ENCODE results near the gene CACNG8.
"Not testable (repeated sequence)": the region's sequence is repeated elsewhere in the genome, so short reads cannot be mapped to it uniquely, and the experiment has no call there.

The CACNG8 gene

DNA sequence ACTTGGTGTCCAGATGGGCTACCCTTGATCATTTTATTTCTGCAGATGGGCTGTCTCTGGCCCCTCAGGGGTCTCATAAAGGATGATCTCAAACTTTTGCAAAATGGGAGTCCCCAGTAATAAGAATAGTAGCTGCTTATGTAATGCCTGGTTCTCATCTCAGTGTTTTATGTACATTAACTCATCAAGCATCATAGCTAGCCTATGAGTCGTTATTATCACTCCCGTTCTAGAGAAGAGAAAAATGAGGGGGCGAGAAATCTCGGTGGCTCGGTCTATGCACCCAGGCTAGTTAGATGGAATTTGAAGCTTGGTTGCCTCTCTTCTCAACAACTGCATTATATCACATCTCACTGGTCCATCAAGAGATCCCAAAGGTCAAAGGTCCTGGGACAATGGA, 32.1 kb downstream of the CACNG8 start:
- peak in 1 of 3 donors; percentile 52 for DNase-seq

DNA sequence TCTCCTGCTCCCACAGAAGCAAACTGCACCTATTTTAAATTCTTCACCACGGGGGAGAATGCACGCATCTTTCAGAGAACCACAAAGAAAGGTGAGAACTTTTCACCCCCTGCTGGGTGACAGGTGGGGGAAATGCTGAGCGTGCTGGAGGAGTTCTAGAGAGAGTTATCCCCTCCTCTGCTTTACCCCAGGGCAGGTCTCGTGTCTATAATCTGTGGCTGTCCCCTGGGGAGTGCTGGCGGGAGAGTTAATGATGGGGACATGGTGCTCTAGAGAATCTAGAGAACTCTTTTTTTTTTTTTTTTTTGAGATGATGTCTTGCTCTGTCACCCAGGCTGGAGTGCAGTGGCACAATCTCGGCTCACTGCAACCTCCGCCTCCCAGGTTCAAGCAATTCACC, 35.5 kb downstream of the CACNG8 start:
- DNase-seq: no peak

- no peak for DNase-seq
Measured at GRCh38 chr19:53999694-54000093, 37.0 kb downstream of the CACNG8 start.

GRCh38 chr19:54001496-54001895, 38.8 kb downstream of the CACNG8 start:
- DNase-seq: no peak

DNA sequence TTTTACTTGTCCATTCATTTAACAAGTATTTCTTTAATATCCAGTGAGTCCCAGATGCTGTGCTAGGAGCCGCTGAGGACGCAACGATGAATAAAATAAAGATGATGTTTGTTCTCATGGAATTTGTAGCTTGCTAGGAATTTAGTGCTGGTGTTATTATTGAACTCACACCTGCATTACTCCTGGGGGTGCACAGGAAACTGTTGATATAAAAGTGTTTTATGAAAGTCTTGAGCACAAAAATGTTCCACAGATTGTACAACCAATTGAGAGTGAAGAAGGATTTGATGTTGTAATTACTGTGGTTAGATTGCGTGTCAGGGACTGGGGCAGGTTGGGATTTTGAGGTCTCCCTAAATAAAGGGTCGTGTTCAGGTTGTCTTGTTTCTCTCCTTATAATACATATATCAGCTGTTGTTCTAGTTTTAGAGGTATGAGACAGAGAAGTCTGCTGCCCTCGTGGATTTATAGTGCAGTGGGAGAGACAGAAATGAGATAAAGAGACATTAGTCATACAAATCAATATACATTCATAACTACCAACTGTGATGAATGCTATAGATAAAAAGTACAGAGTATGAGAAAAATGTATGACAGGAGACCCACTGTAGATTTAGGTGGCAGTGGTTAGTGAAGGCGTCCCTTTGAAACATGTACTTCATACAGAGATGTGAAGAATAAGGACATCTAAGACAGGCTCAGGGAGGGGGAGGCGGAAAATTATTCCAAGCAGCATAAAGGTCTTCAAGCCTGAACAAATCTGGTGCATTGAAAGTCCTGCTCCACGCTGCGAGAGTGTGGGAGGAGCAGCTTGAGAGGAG, 40.0 kb downstream of the CACNG8 start:
- DNase-seq: no peak

DNA sequence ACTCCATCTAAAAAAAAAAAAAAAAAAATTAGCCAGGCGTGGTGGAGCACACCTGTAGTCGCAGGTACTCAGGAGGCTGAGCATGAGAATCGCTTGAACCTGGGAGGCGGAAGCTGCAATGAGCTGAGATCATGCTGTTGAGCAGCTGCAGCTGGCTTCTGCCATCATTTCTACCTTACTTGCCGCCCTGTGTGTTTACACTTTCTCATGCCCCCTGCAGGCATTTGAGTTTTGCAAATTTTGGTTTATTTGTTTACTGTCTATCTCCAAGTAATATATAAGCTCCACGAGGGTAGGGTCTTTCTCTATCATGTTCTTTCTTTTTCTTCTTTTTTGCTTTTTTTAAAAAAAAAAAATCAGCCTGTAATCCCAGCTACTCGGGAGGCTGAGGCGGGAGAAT, 46.7 kb downstream of the CACNG8 start:
- DNase-seq: no peak

DNA sequence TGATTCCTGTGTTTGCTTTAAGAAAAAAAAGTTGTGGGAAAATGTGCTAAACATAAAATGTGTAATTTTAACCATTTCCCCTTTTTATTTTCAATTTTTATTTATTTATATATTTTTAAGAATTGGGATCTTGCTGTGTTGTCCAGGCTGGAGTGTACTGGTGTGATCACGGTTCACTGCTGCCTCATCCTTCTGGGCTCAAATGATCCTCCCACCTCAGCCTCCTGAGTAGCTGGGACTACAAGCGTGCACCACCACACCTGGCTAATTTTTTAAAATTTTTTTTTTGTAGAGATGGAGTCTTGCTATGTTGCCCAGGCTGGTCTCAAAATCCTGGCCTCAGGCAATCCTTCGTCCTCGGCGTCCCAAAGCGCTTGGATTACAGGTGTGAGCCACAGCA, 47.7 kb downstream of the CACNG8 start:
- no peak for DNase-seq

DNA sequence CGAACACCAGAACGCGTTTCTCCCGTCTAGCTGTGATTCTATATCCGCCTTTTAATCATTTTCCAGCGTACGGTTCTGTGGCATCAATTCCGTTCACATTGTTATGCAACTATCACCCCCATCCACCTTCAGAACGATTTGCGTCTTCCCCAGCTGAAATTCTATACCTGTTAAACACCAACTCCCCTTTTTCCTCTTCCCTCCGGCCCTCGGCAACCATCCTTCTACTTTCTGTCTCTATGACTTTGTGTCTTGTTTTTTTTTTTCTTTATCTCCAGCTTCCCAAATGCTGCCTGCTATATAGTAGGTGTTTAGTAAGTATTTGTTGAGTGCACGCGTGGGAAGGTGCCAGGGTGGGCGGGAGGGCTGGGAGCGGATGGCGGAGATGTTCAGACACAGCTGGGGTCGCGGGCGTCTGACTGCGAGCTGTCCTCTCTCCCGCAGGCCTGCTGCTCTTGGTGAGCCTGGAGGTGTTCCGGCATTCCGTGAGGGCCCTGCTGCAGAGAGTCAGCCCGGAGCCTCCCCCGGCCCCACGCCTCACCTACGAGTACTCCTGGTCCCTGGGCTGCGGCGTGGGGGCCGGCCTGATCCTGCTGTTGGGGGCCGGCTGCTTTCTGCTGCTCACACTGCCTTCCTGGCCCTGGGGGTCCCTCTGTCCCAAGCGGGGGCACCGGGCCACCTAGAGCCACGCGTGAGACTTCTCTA, 48.9 kb downstream of the CACNG8 start:
- DNase-seq: no peak

DNA sequence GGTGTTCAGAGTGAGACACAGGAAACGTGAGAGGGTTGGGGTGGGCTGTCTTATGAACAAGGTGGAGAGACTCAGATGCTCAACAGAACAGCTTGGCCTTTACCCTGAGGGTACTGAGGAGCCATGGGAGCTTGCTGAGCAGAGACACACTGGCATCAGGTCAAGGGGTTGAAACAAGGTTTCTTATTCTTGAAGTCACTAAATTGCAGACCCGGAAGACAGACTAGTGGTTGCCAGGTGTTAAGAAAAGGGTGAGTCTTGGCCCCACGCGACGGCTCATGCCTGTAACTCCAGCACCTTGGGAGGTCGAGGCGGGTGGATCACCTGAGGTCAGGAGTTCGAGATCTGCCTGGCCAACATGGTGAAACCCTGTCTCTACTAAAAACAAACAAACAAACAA, 51.1 kb downstream of the CACNG8 start:
- DNase-seq: no peak

- no peak for DNase-seq
Measured at GRCh38 chr19:54014920-54015560, 52.3 kb downstream of the CACNG8 start.

DNA sequence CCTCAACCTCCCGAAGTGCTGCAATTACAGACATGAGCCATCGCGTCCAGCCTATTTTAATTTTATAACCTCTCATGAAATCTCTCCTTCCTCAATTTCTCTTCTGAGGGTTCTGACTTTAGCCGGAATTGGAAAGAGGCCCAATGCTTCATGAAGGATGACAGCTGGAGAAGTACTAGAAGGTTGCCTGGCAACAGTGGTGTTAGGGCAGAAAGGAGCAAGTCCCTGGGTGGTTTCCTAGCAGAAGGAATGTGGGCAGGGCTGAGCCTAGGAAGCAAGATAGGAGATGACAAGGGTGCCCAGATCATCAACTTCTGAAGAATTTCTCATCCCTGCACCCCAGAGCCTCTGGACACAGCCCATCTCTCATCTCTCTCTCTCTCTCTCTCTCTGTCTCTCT, 54.5 kb downstream of the CACNG8 start:
- DNase-seq: peak; percentile 40 to 63 (median 56)

GRCh38 chr19:54021363-54021762, 58.6 kb downstream of the CACNG8 start:
- no peak for DNase-seq

- DNase-seq: no peak
Measured at GRCh38 chr19:54021932-54022331, 59.2 kb downstream of the CACNG8 start.

GRCh38 chr19:54023191-54023590, 60.5 kb downstream of the CACNG8 start:
- DNase-seq: no peak

- DNase-seq: no peak
Measured at GRCh38 chr19:54024660-54025059, 61.9 kb downstream of the CACNG8 start.

GRCh38 chr19:54026656-54027055, 63.9 kb downstream of the CACNG8 start:
- no peak for DNase-seq

GRCh38 chr19:54029301-54029700, 66.6 kb downstream of the CACNG8 start:
- DNase-seq: no peak

DNA sequence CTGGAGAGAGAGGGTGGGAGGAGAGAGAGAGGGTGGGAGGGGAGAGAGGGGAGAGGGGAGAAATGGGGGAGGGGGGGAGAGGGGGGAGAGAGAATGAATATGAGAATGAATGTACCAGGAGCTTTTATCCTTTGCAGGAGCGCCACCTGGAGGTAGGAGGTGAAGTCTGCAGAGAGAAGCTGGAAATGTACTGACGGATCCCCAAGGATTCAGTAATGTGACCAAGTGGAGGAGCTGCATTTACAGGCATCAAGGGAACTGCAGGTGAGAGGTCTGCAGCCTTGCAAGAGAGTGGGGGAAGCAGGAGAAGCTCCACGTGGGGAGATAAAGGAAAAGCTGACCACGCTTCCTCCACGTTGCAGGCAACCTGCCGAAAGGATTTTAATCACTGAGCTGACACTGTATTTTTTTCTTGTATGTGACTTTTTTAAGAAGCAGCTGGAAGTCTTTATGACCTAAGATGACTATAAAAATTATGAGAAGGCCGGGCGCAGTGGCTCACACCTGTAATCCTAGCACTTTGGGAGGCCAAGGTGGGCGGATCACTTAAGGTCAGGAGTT, 67.3 kb downstream of the CACNG8 start:
- DNase-seq: peak; percentile 72 to 84 (median 84)

DNA sequence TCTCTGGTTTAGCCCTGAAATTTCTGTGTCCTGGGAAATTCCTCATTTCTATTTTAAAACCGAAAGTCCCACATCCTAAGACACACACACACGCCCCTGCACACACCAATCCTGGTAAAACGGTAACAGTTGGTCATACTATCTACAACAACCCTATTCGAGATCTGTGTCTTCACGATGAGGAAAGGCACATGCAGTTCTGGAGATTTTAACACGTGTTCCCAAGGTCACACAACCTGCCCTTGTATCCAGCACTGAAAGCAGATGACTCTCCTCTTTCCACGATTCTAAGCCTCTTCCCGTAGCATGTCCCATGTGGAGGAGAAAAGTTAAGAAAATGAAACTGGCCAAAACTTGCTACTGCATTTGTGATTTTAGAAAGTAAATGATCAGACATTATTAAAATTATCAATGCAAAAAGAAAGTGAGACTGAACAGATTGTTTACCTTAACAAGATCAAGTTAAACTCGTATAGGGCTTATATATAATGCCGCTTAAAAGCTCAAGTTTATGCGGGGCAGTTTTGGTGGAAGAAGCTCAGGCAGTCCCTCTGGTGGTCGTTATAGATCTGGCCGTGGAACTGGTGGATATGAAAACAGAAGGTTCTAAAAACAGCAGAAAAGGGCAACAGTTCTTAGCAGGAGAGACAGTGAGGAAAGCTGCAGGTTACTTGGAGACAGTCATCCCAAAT, 68.3 kb downstream of the CACNG8 start:
- peak; percentile 32 to 37 (median 34) for DNase-seq

DNA sequence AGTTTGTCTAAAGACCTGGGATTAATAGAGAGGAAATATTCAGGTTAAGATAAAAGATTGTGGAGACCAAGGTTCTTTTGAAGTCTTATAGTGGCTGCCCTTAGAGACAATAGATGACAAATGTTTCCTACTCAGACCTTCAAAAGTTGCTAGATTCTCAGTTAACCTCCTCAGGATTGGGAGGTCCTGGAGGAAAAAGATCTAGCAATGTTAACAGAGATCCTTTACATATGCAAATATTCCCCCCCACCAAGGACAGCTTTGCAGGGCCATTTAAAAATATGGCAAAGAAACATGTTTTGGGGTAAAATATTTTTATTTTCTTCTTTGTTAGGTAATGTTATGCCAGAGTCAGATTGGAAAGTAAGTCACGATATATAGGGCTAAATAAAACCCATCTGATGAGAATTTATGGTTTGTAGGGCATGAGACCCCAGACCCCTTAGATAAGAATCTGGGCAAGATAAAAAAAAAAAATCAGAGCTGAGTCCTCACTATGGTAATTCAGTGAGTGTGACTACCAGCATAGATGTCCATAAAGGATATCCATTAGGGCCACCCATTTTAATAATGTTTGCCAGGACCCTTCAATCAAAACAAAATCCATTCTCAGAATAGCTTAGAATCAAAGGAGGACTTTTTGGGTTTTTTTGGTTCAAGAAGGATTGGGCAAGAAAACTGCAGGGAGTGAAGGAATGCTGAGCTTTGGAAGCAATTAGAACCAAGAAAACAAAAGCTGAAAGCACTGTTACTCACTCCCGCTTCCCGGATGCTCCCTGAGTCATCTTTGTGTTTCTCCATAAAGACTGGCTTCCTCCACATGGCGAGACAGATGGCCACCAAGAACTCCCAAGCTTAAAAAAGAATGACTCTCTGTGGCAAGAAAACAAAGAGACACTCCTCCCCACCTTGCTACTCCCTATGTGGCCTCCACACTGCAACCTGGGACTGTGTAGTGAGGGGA, 72.8 kb downstream of the CACNG8 start:
- peak; percentile 43 to 76 (median 72) for DNase-seq

GRCh38 chr19:54036542-54036941, 73.8 kb downstream of the CACNG8 start:
- DNase-seq: not testable (repeated sequence)

All from suppressor macrophage treated with lipopolysaccharide for 1 hour (primary cell).